ENCODE measurements around the gene GJD2.

- TF ChIP-seq, protein P1, sequence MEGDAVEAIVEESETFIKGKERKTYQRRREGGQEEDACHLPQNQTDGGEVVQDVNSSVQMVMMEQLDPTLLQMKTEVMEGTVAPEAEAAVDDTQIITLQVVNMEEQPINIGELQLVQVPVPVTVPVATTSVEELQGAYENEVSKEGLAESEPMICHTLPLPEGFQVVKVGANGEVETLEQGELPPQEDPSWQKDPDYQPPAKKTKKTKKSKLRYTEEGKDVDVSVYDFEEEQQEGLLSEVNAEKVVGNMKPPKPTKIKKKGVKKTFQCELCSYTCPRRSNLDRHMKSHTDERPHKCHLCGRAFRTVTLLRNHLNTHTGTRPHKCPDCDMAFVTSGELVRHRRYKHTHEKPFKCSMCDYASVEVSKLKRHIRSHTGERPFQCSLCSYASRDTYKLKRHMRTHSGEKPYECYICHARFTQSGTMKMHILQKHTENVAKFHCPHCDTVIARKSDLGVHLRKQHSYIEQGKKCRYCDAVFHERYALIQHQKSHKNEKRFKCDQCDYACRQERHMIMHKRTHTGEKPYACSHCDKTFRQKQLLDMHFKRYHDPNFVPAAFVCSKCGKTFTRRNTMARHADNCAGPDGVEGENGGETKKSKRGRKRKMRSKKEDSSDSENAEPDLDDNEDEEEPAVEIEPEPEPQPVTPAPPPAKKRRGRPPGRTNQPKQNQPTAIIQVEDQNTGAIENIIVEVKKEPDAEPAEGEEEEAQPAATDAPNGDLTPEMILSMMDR (IDR thresholded peaks at IDR 0.05): no peak
- no peak for TF ChIP-seq POLR2A (IDR thresholded peaks at IDR 0.05)
Measured at GRCh38 chr15:34738002-34738401, 16.8 kb downstream of the GJD2 start.
